ENCODE measurements around the gene ART1. TPM values are rescaled to one million over a fixed set of nuclear protein-coding genes. Genes with fewer than 3 reads are reported as not detected.
"Not testable (repeated sequence)": the region's sequence is repeated elsewhere in the genome, so short reads cannot be mapped to it uniquely, and the experiment has no call there.

The ART1 gene
- total RNA-seq, 1 experiment from 2014 or later: not detected

GRCh38 chr11:3632070-3632660 is 12.8 kb upstream of the ART1 start:
- DNase-seq (ENCODE audit: low read depth): no peak

DNA sequence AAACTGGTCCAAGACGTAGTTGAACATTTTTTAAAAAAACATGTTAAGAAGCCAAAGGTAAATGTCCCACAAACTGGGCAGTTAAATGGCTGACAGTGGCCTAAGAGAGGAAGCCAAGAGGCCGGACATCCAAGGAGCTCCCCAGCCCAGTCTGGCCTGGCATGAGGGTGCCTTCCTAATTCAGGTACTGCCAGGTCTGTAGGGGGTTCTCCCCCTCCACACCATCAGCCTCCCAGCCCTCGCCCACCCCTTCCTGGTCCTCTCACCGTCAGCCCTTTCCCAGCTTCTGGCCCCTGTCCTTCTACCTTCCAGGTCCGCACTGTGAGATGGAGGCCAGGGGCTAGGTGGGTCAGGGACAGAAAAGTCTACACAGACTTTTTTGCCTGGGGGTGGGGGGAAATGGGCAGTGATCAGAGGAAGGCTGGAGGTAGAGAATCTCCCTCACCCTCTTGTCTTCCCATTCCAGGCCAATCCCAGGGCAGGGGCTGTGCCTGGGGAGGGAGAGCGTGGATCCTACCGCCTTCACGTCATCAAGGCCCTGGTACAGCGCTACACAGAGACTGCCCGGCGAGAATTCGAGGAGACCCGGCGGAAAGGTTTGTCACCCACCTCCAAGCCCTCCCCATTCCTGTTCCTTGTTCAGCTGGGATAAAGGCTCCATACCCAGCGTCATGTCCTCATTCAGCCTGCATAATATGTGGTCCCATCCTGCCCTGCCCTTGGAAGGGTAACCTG is 9.1 kb upstream of the ART1 start:
- no peak for DNase-seq (ENCODE audit: low read depth)

DNA sequence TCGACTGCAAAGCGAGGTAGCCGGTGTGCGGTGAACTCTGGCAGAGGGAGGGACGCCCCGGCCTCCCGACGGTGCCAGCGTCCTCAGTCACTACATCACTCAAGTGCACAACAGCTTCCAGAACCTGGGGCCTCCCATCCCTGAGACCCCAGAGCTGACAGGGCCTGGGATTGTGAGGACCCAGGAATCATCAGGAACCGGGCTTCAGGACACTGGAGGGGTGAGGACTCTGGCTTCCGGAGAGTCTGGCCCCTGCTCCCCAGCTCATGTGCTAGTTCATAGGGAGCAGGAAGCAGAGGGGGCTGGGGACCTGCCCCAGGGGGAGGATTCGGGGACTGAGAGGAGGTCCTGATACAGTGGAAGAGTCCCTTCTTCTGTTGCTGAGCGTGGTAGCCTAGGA is 7.7 kb upstream of the ART1 start:
- DNase-seq (ENCODE audit: low read depth): no peak

DNA sequence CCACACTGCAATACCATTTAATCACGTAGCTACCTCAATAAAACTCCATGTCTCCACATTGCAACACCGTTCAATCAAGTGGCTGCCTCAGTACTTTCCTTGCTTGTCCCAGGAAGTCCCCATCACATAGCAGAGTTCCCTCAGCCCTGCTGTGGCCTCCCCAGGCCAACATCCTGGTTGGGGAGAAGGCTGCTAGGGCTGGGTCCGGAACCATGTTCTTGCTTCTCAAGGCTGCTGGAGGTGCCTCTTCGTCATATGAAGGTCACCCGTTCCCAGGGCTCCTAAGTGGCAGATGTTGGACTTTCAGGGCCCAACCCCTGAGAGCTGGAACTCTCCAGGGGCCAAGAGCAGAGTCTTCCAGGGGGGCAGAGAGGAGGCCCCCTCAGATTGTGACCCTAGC is 6.4 kb upstream of the ART1 start:
- DNase-seq (ENCODE audit: low read depth): no peak

- no peak for DNase-seq (ENCODE audit: low read depth)
Measured at GRCh38 chr11:3639841-3640240, 5.1 kb upstream of the ART1 start.

DNA sequence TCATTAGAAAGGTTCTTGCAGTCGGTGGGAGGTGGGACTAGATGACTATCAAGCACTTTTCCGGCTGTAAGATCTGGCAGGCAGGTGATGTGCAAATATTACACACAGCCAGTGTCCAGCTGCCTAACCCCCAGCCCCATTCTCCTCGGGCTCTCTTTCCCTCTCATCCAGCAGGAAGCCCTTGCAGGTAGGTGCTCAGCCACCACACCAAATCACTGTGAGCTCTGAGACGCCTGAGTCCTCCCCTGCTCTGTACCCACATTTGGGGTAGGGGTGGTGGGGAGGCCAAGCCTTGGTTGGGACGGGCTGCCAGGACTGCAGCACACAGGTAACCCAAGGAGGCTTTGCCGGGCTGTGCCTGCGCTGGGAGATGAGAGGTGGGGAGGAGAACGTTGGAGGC is 3.7 kb upstream of the ART1 start:
- DNase-seq (ENCODE audit: low read depth): no peak

DNA sequence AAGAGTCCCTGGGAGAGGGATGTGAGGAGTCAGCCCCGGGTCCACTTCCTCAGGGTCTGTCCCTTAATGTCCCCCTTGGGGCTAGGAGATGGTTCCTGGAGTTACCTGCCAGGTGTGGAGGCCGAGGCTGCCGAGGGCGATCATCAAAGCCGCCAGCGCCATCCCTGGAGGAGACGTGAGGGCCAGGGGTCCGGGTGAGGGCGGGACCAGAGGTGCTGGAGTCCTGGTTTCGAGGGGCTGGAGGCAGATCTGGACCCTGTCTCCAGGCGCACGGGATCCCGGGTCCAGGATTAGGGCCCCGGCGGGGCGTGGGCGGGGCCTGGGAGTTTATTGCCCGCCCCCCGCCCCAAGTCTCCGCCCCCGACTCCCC is 3.2 kb upstream of the ART1 start, which contains the start of gene ART5:
TSS of gene ART5 (minus strand) at position 292 of the 370 bp plus-strand sequence. CDS start at position 162, 130 bp downstream.
- DNase-seq (ENCODE audit: low read depth): no peak

DNA sequence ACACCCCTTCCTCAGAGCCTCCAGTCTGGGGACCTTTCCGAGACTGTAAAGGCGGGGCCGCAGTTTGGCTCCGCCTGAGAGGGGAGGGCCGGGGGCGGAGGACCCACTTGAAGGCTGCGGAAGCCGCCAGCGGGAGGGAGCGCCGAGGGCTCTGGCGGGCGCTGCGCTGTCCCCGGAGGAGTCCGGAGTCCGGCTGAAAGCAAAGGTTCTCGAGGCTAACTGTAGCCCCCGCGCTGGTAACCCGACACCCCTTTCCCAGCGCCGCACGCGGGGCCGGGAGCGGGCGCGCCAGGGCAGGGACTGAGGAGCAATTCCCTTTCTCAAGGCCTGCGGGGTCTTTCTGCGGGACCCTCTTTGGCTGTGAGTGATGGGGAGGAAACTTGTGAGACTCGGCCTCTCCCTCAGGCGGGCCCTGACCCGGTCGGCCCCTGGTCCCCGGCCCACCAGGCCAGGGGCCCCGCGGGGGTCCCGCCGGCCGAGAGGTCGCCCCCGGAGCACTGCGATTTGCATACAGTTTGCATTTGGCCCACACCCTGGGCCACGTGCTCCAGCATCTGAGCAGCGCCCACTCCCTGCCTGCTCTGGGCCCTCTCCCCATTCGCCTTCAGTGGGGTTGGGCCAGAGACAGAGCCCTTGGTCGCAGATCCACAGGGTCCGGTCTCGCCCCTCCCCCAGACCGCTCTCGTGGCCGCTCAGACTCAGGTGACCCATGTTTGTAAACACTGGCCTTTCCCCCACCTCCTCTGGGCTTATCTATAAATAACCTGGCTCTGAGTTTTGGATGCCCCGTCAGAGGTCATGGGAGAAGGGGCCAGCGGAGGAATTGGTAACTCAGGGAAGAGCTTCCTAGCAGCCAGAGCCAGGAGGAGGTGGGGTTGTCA is 2.6 kb upstream of the ART1 start:
- DNase-seq (ENCODE audit: low read depth): peak; percentile 62

- not testable (repeated sequence) for DNase-seq (ENCODE audit: low read depth)
Measured at GRCh38 chr11:3643102-3643546, 1.8 kb upstream of the ART1 start.

DNA sequence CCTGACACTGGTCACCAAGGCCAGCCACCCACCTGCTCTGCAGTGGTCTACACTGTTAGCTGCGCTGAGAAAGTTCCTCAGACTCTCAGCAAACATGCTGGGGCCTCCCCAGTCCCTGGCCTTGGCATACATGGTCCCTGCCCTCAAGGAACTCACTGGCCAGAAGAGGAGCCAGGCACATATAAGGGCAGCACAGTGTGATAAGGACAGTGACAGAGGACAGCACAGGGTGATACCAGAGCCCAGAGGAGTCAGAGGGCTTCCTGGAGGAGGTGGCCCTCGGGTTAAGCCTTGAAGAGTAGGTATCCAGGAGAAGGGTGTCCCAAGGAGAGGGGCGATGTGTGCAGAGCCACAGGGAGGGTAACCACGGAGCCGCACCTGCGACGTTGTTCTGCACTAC is 624 bp downstream of the ART1 start:
- DNase-seq (ENCODE audit: low read depth): no peak

DNA sequence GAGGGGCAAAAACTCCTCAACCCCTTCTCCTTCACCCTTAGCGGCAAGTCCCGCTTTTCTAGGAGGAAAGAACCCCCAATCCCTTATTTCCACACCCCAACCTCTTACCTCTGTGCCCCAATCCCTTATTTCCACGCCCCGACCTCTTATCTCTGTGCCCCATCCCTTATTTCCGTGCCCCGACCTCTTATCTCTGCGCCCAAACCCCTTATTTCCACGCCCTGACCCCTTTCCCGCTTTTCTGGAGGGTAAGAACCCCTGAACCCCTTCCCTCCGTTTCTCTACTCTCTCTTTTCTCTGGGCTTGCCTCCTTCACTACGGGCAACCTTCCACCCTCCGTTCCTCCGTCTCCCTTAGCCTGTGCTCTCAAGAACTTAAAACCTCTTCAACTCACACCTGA is 3.9 kb downstream of the ART1 start:
- not testable (repeated sequence) for DNase-seq (ENCODE audit: low read depth)

DNA sequence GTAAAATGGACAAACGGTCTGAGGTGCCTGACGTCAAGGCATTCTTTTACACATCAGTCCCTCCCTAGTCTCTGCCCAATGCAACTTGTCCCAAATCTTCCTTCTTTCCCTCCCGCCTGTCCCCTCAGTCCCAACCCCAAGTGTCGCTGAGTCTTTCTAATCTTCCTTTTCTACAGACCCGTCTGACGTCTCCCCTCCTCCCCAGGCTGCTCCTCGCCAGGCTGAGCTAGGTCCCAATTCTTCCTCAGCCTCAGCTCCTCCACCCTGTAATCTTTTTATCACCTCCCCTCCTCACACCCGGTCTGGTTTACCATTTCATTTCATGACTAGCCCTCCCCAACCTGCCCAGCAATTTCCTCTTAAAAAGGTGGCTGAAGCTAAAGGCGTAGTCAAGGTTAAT is 4.4 kb downstream of the ART1 start:
- not testable (repeated sequence) for DNase-seq (ENCODE audit: low read depth)

DNA sequence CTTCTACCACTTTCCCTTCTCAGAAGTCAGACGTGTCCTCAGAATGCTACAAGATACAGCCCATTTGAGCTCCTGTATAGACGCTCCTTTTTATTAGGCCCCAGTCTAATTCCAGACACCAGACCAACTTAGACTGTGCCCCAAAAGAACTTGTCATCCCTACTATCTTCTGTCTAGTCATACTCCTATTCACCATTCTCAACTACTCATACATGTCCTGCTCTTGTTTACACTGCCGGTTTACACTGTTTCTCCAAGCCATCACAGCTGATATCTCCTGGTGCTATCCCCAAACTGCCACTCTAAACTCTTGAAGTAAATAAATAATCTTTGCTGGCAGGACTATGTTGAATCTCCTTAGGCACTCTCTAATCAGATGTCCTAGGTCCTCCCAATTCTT is 7.6 kb downstream of the ART1 start:
- not testable (repeated sequence) for DNase-seq (ENCODE audit: low read depth)

GRCh38 chr11:3655547-3655946 is 10.6 kb downstream of the ART1 start:
- DNase-seq (ENCODE audit: low read depth): no peak

GRCh38 chr11:3657331-3657730 is 12.4 kb downstream of the ART1 start:
- not testable (repeated sequence) for DNase-seq (ENCODE audit: low read depth)

GRCh38 chr11:3658252-3658651 is 13.3 kb downstream of the ART1 start:
- no peak for DNase-seq (ENCODE audit: low read depth)

GRCh38 chr11:3659595-3660515 is 14.9 kb downstream of the ART1 start:
- no peak for DNase-seq (ENCODE audit: low read depth)

DNA sequence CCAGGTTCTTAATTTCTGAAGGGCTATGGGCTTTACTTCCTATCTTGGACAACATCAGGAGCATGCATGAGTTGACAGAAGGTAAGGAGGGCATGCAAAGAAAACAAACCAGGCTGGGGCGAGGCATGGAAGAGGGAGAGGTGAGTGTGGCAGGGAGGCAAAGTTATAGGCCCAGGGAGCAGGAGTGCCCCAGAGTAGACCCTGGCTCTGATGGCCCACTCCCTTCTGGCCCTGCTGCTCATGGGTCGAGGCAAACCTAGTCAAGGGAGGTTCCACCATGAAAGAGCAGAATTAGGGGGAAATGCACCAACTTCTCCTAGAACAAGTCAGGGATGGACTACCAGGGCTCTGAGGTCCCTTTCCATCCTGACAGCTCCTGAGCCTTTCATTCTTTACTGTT is 16.0 kb downstream of the ART1 start:
- DNase-seq (ENCODE audit: low read depth): no peak

GRCh38 chr11:3662856-3663255 is 17.9 kb downstream of the ART1 start:
- no peak for DNase-seq (ENCODE audit: low read depth)

- no peak for DNase-seq (ENCODE audit: low read depth)
Measured at GRCh38 chr11:3664032-3664630, 19.2 kb downstream of the ART1 start.
